ENCODE data around the gene MEGF11.

GRCh38 chr15:65935391-65935790 is 318.2 kb downstream of the MEGF11 start:
- TF ChIP-seq CTCF (tag by site-specific recombination; IDR thresholded peaks at IDR 0.05) (no peak), KLF1 (tag by site-specific recombination; IDR thresholded peaks at IDR 0.05) (no peak), ZNF433 (tag by site-specific recombination; IDR thresholded peaks at IDR 0.05; ENCODE audit: low read depth) (no peak), ZNF19 (tag by site-specific recombination; IDR thresholded peaks at IDR 0.05; ENCODE audit: low read depth) (no peak), TCF7L2 (IDR thresholded peaks at IDR 0.05; ENCODE audit: borderline replicate concordance, low read depth, low read length) (no peak)
